A549 (cell line): ENCODE results near the gene DCPS. TPM values are rescaled to one million over a fixed set of nuclear protein-coding genes. Genes with fewer than 3 reads are reported as not detected.

Experiments
- ATAC-seq, 2 experiments: fragments of 200-7000 bp in 1 of 2; fragments of >200 bp in 1 of 2; cut with Nextera tagmentation in 1 of 2; cut with Tn5 transposase in 1 of 2; 3 replicates each; pipeline versions ENCODE4 v1.8.0 to v1.9.1; 2018 to 2020; ENCODE audit warnings: mild to moderate bottlenecking in 1 of 2, moderate library complexity in 1 of 2
- CTCF ChIA-PET: fragments of 300-600 bp; sonication (Branson Sonifier 250); formaldehyde crosslinking; extraction: SDS; loops from one replicate; lab custom pipeline; 2021; ENCODE audit warnings: antibody characterized with exemption, inconsistent platforms; lab: Yijun Ruan, JAX
- POLR2A ChIA-PET: fragments of 350-600 bp; formaldehyde crosslinking; extraction: SDS; loops from one replicate; lab custom pipeline; 2021; ENCODE audit warnings: antibody characterized with exemption, inconsistent platforms; lab: Yijun Ruan, JAX
- DNase-seq, 2 experiments: peaks; one replicate each; pipeline versions ENCODE4 v3.0.0 to v3.0.0-alpha.2; 2011 to 2016; ENCODE audit warnings: low read depth in 1 of 2, low spot score in 1 of 2
- FAIRE-seq: peaks from 2 replicates; lab custom pipeline; 2011; peaks lifted over from hg19 to GRCh38; lab: Jason Lieb, UNC
- H3K27ac ChIP-seq, 2 experiments: fragments of >200 bp; sonication (Bioruptor Twin); formaldehyde crosslinking; 3 replicates each; pipeline ENCODE4 v1.5.1; 2016 to 2017
- H3K4me1 ChIP-seq: fragments of >200 bp; sonication (Bioruptor Twin); formaldehyde crosslinking; 3 replicates; pipeline ENCODE4 v1.6.1; 2016
- H3K4me2 ChIP-seq: fragments of >200 bp; sonication (Bioruptor Twin); formaldehyde crosslinking; 3 replicates; pipeline ENCODE4 v1.6.1; 2016
- H3K4me3 ChIP-seq: fragments of >200 bp; sonication (Bioruptor Twin); formaldehyde crosslinking; 3 replicates; pipeline ENCODE4 v1.5.1; 2016
- H3K9me3 ChIP-seq: fragments of >200 bp; sonication (Bioruptor Twin); formaldehyde crosslinking; 3 replicates; pipeline ENCODE4 v1.6.1; 2016
- BHLHE40 ChIP-seq: IDR thresholded peaks from 2 replicates; pipeline ENCODE4 v1.6.1; 2012; ENCODE audit warnings: low read depth, low read length, inconsistent platforms
- CBX2 ChIP-seq: fragments of 200-600 bp; sonication (generic); IDR thresholded peaks from 2 replicates; pipeline ENCODE4 v1.6.1; 2016; ENCODE audit warnings: low read depth, mild to moderate bottlenecking, borderline replicate concordance
- CEBPB ChIP-seq, 2 experiments: fragments of >200 bp in 1 of 2; sonication (Bioruptor Twin) in 1 of 2; formaldehyde crosslinking in 1 of 2; IDR thresholded peaks; 2 replicates each; pipeline ENCODE4 v1.6.1; 2012 to 2016
- EHF ChIP-seq: fragments of 250-450 bp; sonication (Bioruptor Pico); IDR thresholded peaks from 2 replicates; pipeline ENCODE4 v1.5.0; 2020; ENCODE audit warnings: mild to moderate bottlenecking
- EHMT2 ChIP-seq: fragments of 200-600 bp; sonication (generic); IDR thresholded peaks from 2 replicates; pipeline ENCODE4 v1.6.1; 2016; ENCODE audit warnings: antibody characterized with exemption, low read depth, mild to moderate bottlenecking, moderate library complexity
- ESRRA ChIP-seq: fragments of 150-350 bp; IDR thresholded peaks from 2 replicates; pipeline ENCODE4 v1.6.1; 2014; ENCODE audit warnings: mild to moderate bottlenecking, low read length, borderline replicate concordance
- FOXS1 ChIP-seq: fragments of 250-450 bp; sonication (Bioruptor Pico); IDR thresholded peaks from 2 replicates; pipeline ENCODE4 v1.5.0; 2020; ENCODE audit warnings: mild to moderate bottlenecking, moderate library complexity
- GATA3 ChIP-seq: IDR thresholded peaks from 2 replicates; pipeline ENCODE4 v1.6.1; 2012; ENCODE audit warnings: borderline replicate concordance
- HOXB13 ChIP-seq: fragments of 250-450 bp; sonication (Bioruptor Pico); IDR thresholded peaks from 2 replicates; pipeline ENCODE4 v1.5.0; 2020; ENCODE audit warnings: low read depth, mild to moderate bottlenecking, moderate library complexity
- MAFK ChIP-seq: fragments of 450-650 bp; IDR thresholded peaks from 2 replicates; pipeline ENCODE4 v1.6.1; 2014; ENCODE audit not compliant: partially characterized antibody
- MAZ ChIP-seq: fragments of 150-350 bp; IDR thresholded peaks from 2 replicates; pipeline ENCODE4 v1.6.1; 2014; ENCODE audit warnings: antibody characterized with exemption, low read depth, low read length, borderline replicate concordance
- NFE2L2 ChIP-seq: fragments of 150-350 bp; conservative IDR thresholded peaks from 2 replicates; pipeline ENCODE4 v1.6.1; 2014; ENCODE audit warnings: low read length
- PHF8 ChIP-seq: fragments of 200-600 bp; sonication (generic); IDR thresholded peaks from 2 replicates; pipeline ENCODE4 v1.6.1; 2016; ENCODE audit warnings: low read depth, mild to moderate bottlenecking, antibody characterized with exemption, moderate library complexity, borderline replicate concordance
- POLR2A ChIP-seq: IDR thresholded peaks from 2 replicates; pipeline ENCODE4 v1.6.1; 2012; ENCODE audit warnings: mild to moderate bottlenecking, low read length
- POLR2AphosphoS2 ChIP-seq: conservative IDR thresholded peaks from 2 replicates; pipeline ENCODE4 v1.6.1; 2012; ENCODE audit warnings: low read length, improper control_type of control experiment, inconsistent platforms
- RAD21 ChIP-seq, 2 experiments: fragments of >200 bp in 1 of 2; sonication (Bioruptor Twin) in 1 of 2; formaldehyde crosslinking in 1 of 2; IDR thresholded peaks in 1 of 2; conservative IDR thresholded peaks in 1 of 2; 2 replicates in 1 of 2; 3 replicates in 1 of 2; pipeline ENCODE4 v1.6.1; 2012 to 2018; ENCODE audit warnings: inconsistent platforms in 1 of 2
- RFX5 ChIP-seq: fragments of 450-650 bp; IDR thresholded peaks from 2 replicates; pipeline ENCODE4 v1.7.1; 2014; ENCODE audit warnings: antibody characterized with exemption, mild to moderate bottlenecking, moderate library complexity
- RNF2 ChIP-seq: fragments of 200-600 bp; sonication (generic); IDR thresholded peaks from 2 replicates; pipeline ENCODE4 v1.6.1; 2016; ENCODE audit warnings: low read depth, mild to moderate bottlenecking, antibody characterized with exemption, moderate library complexity, borderline replicate concordance
- SMC3 ChIP-seq: fragments of >200 bp; sonication (Bioruptor Twin); formaldehyde crosslinking; IDR thresholded peaks from 3 replicates; pipeline ENCODE4 v1.6.1; 2018; ENCODE audit warnings: inconsistent platforms
- TFCP2L1 ChIP-seq: fragments of 250-450 bp; sonication (Bioruptor Pico); IDR thresholded peaks from 2 replicates; pipeline ENCODE4 v1.5.0; 2021; ENCODE audit warnings: mild to moderate bottlenecking
- TP53 ChIP-seq: fragments of 250-450 bp; sonication (Bioruptor Pico); IDR thresholded peaks from 2 replicates; pipeline ENCODE4 v1.5.0; 2021; ENCODE audit warnings: mild to moderate bottlenecking, moderate library complexity
- WGBS: methylation state at CpG from one replicate; pipeline ENCODE4 v1.1.6; 2017; ENCODE audit errors: missing lambda C conversion rate; 5-methylcytosine and 5-hydroxymethylcytosine counted together
- polyA plus RNA-seq, 4 experiments: library from polyadenylated mRNA; depleted of rRNA in 3 of 4; stranded (reverse); fragments of >200 nt; fragmentation: RNase III in 1 of 4; extraction: RNeasy Plus Mini Kit Qiagen cat#74134 plus additional on column Dnase treatment in 1 of 4; gene quantifications; 2 replicates in 3 of 4; 3 replicates in 1 of 4; pipeline ENCODE4 v1.2.3, GENCODE V29; 2011 to 2017
- TF ChIP-seq, protein P1 (sequence below): fragments of 150-350 bp; IDR thresholded peaks from 2 replicates; pipeline ENCODE4 v1.6.1; 2014; ENCODE audit warnings: low read depth, mild to moderate bottlenecking, low read length
- TF ChIP-seq, protein P2 (sequence below): IDR thresholded peaks from 2 replicates; pipeline ENCODE4 v1.6.1; 2012; ENCODE audit warnings: low read depth, borderline replicate concordance
- TF ChIP-seq, protein P3 (sequence below): fragments of 250-450 bp; sonication (Bioruptor Pico); IDR thresholded peaks from 2 replicates; pipeline ENCODE4 v1.5.0; 2020; ENCODE audit warnings: low read depth, mild to moderate bottlenecking, moderate library complexity
- TF ChIP-seq, protein P4 (sequence below): fragments of >200 bp; sonication (Bioruptor Twin); formaldehyde crosslinking; IDR thresholded peaks from 3 replicates; pipeline ENCODE4 v1.5.1; 2016
- TF ChIP-seq, protein P5 (sequence below): fragments of 200-600 bp; sonication (generic); IDR thresholded peaks from 2 replicates; pipeline ENCODE4 v1.6.1; 2016; ENCODE audit warnings: antibody characterized with exemption, mild to moderate bottlenecking, moderate library complexity
- TF ChIP-seq, protein P6 (sequence below): fragments of 450-650 bp; IDR thresholded peaks from 2 replicates; pipeline ENCODE4 v1.6.1; 2014; ENCODE audit warnings: antibody characterized with exemption
- TF ChIP-seq, protein P7 (sequence below): fragments of >200 bp; sonication (Bioruptor Twin); formaldehyde crosslinking; IDR thresholded peaks from 3 replicates; pipeline ENCODE4 v1.6.1; 2016

The DCPS gene
- polyA plus RNA-seq, 2 of the 4 experiments (the other 2 are of a cell fraction) = 17.8 to 23.0 TPM

DNA sequence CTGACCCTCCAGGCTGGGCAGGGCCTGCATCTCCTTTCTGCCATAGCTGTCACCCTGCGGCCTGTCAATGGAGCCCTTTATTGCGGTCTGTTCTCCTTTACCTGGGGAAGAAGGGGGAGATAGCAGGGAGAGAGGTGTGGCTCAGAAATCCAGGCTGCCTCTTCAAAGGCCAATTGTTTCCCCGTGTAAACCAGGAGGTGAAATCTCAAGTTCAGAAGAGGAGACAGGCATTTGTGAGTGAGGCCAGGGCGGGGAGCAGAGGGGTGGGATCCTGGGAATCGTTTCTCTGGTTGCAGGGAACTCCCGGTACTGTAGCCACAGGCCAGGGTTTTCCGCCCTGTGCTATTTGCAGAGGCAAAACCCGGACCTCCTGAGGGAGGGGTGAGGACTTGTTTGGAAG is 9.1 kb downstream of the DCPS start:
- no peak for FAIRE-seq
- POLR2A ChIA-PET = no interaction called here
- no peak overlapping the region for H3K4me2 ChIP-seq
- no peak for DNase-seq
- CTCF ChIA-PET = no interaction called here
- no peak for ATAC-seq
- TF ChIP-seq, protein P1, sequence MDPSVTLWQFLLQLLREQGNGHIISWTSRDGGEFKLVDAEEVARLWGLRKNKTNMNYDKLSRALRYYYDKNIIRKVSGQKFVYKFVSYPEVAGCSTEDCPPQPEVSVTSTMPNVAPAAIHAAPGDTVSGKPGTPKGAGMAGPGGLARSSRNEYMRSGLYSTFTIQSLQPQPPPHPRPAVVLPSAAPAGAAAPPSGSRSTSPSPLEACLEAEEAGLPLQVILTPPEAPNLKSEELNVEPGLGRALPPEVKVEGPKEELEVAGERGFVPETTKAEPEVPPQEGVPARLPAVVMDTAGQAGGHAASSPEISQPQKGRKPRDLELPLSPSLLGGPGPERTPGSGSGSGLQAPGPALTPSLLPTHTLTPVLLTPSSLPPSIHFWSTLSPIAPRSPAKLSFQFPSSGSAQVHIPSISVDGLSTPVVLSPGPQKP = no peak
- TF ChIP-seq HOXB13 (CRISPR knock-in tag) = no peak
- no peak for TF ChIP-seq POLR2A
- TF ChIP-seq EHF = no peak
- TF ChIP-seq, protein P2, sequence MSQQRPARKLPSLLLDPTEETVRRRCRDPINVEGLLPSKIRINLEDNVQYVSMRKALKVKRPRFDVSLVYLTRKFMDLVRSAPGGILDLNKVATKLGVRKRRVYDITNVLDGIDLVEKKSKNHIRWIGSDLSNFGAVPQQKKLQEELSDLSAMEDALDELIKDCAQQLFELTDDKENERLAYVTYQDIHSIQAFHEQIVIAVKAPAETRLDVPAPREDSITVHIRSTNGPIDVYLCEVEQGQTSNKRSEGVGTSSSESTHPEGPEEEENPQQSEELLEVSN = no peak
- no peak for TF ChIP-seq SMC3
- TF ChIP-seq NFE2L2 = no peak
- TF ChIP-seq CEBPB (IDR thresholded peaks at IDR 0.05) = no peak
- TF ChIP-seq, protein P3, sequence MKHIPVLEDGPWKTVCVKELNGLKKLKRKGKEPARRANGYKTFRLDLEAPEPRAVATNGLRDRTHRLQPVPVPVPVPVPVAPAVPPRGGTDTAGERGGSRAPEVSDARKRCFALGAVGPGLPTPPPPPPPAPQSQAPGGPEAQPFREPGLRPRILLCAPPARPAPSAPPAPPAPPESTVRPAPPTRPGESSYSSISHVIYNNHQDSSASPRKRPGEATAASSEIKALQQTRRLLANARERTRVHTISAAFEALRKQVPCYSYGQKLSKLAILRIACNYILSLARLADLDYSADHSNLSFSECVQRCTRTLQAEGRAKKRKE = no peak
- TF ChIP-seq RAD21 (conservative IDR thresholded peaks at IDR 0.05 in 1 of 2, IDR thresholded peaks at IDR 0.05 in 1 of 2) = no peak
- TF ChIP-seq POLR2AphosphoS2 = no peak
- no peak for TF ChIP-seq TP53 (CRISPR knock-in tag)
- TF ChIP-seq EHMT2 = no peak
- TF ChIP-seq, protein P4, sequence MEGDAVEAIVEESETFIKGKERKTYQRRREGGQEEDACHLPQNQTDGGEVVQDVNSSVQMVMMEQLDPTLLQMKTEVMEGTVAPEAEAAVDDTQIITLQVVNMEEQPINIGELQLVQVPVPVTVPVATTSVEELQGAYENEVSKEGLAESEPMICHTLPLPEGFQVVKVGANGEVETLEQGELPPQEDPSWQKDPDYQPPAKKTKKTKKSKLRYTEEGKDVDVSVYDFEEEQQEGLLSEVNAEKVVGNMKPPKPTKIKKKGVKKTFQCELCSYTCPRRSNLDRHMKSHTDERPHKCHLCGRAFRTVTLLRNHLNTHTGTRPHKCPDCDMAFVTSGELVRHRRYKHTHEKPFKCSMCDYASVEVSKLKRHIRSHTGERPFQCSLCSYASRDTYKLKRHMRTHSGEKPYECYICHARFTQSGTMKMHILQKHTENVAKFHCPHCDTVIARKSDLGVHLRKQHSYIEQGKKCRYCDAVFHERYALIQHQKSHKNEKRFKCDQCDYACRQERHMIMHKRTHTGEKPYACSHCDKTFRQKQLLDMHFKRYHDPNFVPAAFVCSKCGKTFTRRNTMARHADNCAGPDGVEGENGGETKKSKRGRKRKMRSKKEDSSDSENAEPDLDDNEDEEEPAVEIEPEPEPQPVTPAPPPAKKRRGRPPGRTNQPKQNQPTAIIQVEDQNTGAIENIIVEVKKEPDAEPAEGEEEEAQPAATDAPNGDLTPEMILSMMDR = no peak
- no peak for TF ChIP-seq BHLHE40
- TF ChIP-seq RFX5 = no peak
- TF ChIP-seq, protein P5, sequence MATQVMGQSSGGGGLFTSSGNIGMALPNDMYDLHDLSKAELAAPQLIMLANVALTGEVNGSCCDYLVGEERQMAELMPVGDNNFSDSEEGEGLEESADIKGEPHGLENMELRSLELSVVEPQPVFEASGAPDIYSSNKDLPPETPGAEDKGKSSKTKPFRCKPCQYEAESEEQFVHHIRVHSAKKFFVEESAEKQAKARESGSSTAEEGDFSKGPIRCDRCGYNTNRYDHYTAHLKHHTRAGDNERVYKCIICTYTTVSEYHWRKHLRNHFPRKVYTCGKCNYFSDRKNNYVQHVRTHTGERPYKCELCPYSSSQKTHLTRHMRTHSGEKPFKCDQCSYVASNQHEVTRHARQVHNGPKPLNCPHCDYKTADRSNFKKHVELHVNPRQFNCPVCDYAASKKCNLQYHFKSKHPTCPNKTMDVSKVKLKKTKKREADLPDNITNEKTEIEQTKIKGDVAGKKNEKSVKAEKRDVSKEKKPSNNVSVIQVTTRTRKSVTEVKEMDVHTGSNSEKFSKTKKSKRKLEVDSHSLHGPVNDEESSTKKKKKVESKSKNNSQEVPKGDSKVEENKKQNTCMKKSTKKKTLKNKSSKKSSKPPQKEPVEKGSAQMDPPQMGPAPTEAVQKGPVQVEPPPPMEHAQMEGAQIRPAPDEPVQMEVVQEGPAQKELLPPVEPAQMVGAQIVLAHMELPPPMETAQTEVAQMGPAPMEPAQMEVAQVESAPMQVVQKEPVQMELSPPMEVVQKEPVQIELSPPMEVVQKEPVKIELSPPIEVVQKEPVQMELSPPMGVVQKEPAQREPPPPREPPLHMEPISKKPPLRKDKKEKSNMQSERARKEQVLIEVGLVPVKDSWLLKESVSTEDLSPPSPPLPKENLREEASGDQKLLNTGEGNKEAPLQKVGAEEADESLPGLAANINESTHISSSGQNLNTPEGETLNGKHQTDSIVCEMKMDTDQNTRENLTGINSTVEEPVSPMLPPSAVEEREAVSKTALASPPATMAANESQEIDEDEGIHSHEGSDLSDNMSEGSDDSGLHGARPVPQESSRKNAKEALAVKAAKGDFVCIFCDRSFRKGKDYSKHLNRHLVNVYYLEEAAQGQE = no peak
- TF ChIP-seq FOXS1 (CRISPR knock-in tag) = no peak
- no peak for TF ChIP-seq PHF8
- no peak for TF ChIP-seq CBX2
- TF ChIP-seq, all 56 proteins: peak for 0
- H3K4me1 ChIP-seq = no peaks in the 10 kb centered on the region
- no peaks in the 10 kb centered on the region for H3K9me3 ChIP-seq
- H3K4me3 ChIP-seq = no peak overlapping the region
- H3K27ac ChIP-seq = no peak overlapping the region
- 71% methylated on average over 8 of the region's 8 CpGs for WGBS

DNA sequence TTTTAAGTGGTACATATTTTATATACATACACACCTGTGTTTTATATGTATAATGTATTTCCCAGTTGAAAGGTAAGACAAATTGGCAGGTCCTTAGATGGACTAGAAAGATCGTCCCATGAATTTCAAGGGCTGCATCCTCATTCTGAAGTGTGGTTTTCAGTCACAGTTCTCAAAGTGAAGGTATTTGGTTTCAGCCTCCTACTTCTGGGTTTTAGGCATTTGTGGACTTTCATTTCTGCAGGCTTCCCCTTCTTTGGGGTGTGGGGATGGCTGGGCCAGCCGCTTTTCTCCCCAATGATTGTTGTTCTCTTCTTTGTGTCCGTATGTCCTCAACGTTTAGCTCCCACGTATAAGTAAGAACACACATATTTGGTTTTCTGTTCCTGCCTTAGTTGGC is 10.0 kb downstream of the DCPS start:
- no peak overlapping the region for H3K4me2 ChIP-seq
- ATAC-seq (no peak), DNase-seq (no peak), FAIRE-seq (no peak)
- ChIA-PET CTCF (interaction anchor here (0.7 to 1.1 kb wide), 2 partner anchors 23 to 40 kb away, joined by 3 read pairs; no protein-coding TSS in a partner anchor), POLR2A (no interaction called here)
- no peak overlapping the region for H3K4me3 ChIP-seq
- H3K9me3 ChIP-seq = no peaks in the 10 kb centered on the region
- H3K4me1 ChIP-seq = no peaks in the 10 kb centered on the region
- WGBS = 77% methylated on average over 5 of the region's 5 CpGs
- no peak overlapping the region for H3K27ac ChIP-seq
- TF ChIP-seq MAFK (no peak), RNF2 (no peak), ESRRA (no peak), POLR2A (no peak), GATA3 (no peak), PHF8 (no peak), TFCP2L1 (CRISPR knock-in tag) (no peak), MAZ (no peak)
- TF ChIP-seq, protein P6, sequence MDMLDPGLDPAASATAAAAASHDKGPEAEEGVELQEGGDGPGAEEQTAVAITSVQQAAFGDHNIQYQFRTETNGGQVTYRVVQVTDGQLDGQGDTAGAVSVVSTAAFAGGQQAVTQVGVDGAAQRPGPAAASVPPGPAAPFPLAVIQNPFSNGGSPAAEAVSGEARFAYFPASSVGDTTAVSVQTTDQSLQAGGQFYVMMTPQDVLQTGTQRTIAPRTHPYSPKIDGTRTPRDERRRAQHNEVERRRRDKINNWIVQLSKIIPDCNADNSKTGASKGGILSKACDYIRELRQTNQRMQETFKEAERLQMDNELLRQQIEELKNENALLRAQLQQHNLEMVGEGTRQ = no peak
- TF ChIP-seq, protein P7, sequence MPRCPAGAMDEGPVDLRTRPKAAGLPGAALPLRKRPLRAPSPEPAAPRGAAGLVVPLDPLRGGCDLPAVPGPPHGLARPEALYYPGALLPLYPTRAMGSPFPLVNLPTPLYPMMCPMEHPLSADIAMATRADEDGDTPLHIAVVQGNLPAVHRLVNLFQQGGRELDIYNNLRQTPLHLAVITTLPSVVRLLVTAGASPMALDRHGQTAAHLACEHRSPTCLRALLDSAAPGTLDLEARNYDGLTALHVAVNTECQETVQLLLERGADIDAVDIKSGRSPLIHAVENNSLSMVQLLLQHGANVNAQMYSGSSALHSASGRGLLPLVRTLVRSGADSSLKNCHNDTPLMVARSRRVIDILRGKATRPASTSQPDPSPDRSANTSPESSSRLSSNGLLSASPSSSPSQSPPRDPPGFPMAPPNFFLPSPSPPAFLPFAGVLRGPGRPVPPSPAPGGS = no peak
- TF ChIP-seq, protein P2 = no peak
